Ishikawa (cell line): ENCODE data around the gene C10orf143.
A peak's percentile ranks its signal among the peaks of the same experiment; 100 is the strongest.

Experiments used
- CEBPB ChIP-seq: IDR thresholded peaks from 2 replicates; pipeline ENCODE4 v1.6.1; 2012
- CREB1 ChIP-seq: IDR thresholded peaks from 2 replicates; pipeline ENCODE4 v1.6.1; 2012; ENCODE audit warnings: low read depth
- EGR1 ChIP-seq: IDR thresholded peaks from 2 replicates; pipeline ENCODE4 v1.6.1; 2012
- EP300 ChIP-seq: IDR thresholded peaks from 2 replicates; pipeline ENCODE4 v1.6.1; 2012; ENCODE audit warnings: borderline replicate concordance
- FOXM1 ChIP-seq: IDR thresholded peaks from 2 replicates; pipeline ENCODE4 v1.6.1; 2012; ENCODE audit warnings: low read depth, borderline replicate concordance
- MAX ChIP-seq: IDR thresholded peaks from 2 replicates; pipeline ENCODE4 v1.6.1; 2012
- NFIC ChIP-seq: IDR thresholded peaks from 2 replicates; pipeline ENCODE4 v1.6.1; 2012
- RAD21 ChIP-seq: IDR thresholded peaks from 2 replicates; pipeline ENCODE4 v1.6.1; 2012; ENCODE audit warnings: low read depth
- REST ChIP-seq: IDR thresholded peaks from 2 replicates; pipeline ENCODE4 v1.6.1; 2012; ENCODE audit warnings: low read depth, mild to moderate bottlenecking
- TAF1 ChIP-seq: IDR thresholded peaks from 2 replicates; pipeline ENCODE4 v1.6.1; 2012; ENCODE audit warnings: low read depth, mild to moderate bottlenecking
- TCF12 ChIP-seq: IDR thresholded peaks from 2 replicates; pipeline ENCODE4 v1.6.1; 2012; ENCODE audit warnings: low read depth
- TEAD4 ChIP-seq: IDR thresholded peaks from 2 replicates; pipeline ENCODE4 v1.6.1; 2012
- USF1 ChIP-seq: IDR thresholded peaks from 2 replicates; pipeline ENCODE4 v1.6.1; 2012
- YY1 ChIP-seq: IDR thresholded peaks from 2 replicates; pipeline ENCODE4 v1.6.1; 2012; ENCODE audit warnings: low read depth
- ZBTB7A ChIP-seq: IDR thresholded peaks from 2 replicates; pipeline ENCODE4 v1.6.1; 2012; ENCODE audit warnings: low read depth

C10orf143 gene

GRCh38 chr10:130135676-130136225, 25.1 kb upstream of the C10orf143 start:
- TF ChIP-seq USF1 = no peak
- TF ChIP-seq REST = no peak
- TF ChIP-seq FOXM1 = no peak
- no peak for TF ChIP-seq EGR1
- TF ChIP-seq RAD21 = no peak
- no peak for TF ChIP-seq CREB1
- no peak for TF ChIP-seq TAF1
- TF ChIP-seq ZBTB7A = no peak; the same call in 1 of the 2 replicates
- no peak for TF ChIP-seq TCF12
- no peak for TF ChIP-seq EP300
- no peak for TF ChIP-seq TEAD4
- TF ChIP-seq MAX = no peak
- TF ChIP-seq YY1 = no peak
- TF ChIP-seq CEBPB = no peak
- no peak for TF ChIP-seq NFIC

GRCh38 chr10:130128922-130129321, 18.3 kb upstream of the C10orf143 start:
- TF ChIP-seq YY1 (no peak), MAX (no peak), CREB1 (no peak), NFIC (no peak), TAF1 (no peak)

- TF ChIP-seq FOXM1 = no peak
- TF ChIP-seq TAF1 = no peak
- no peak for TF ChIP-seq EGR1
- TF ChIP-seq MAX = no peak
- TF ChIP-seq CREB1 = no peak
- TF ChIP-seq TCF12 = no peak
- no peak for TF ChIP-seq EP300
- TF ChIP-seq NFIC = no peak
- no peak for TF ChIP-seq REST
- no peak for TF ChIP-seq CEBPB
- no peak for TF ChIP-seq TEAD4
- TF ChIP-seq YY1 = no peak
- no peak for TF ChIP-seq ZBTB7A
- TF ChIP-seq RAD21 = no peak
- TF ChIP-seq USF1 = no peak
These were observed 17.6 kb upstream of the C10orf143 start for GRCh38 chr10:130128062-130128781.

GRCh38 chr10:130127364-130128061, 16.9 kb upstream of the C10orf143 start:
- no peak for TF ChIP-seq ZBTB7A
- TF ChIP-seq MAX = peak; percentile 33; the same call in 1 of the 2 replicates
- TF ChIP-seq RAD21 = peak; percentile 79
- TF ChIP-seq TEAD4 = peak; percentile 98
- TF ChIP-seq USF1 = no peak

GRCh38 chr10:130121486-130122079, 11.0 kb upstream of the C10orf143 start:
- TF ChIP-seq CEBPB (no peak), USF1 (no peak), FOXM1 (no peak), EP300 (no peak), REST (no peak), TEAD4 (no peak), ZBTB7A (no peak), EGR1 (no peak), TCF12 (no peak), YY1 (no peak), TAF1 (no peak), CREB1 (no peak), MAX (no peak), NFIC (no peak), RAD21 (no peak)
